CD14-positive monocyte (primary cell): ENCODE results near the gene PLVAP. TPM values are rescaled to one million over a fixed set of nuclear protein-coding genes. Genes with fewer than 3 reads are reported as not detected.

Source experiments
- DNase-seq, 3 donors: peaks; one replicate each; pipeline ENCODE4 v3.0.0-alpha.2; 2011 to 2022
- H2AFZ ChIP-seq: 2 replicates; pipeline ENCODE4 v1.6.0; 2012; ENCODE audit warnings: mild to moderate bottlenecking, low read depth, low read length, inconsistent platforms; ENCODE audit not compliant: insufficient read depth, poor library complexity, severe bottlenecking
- H3K27ac ChIP-seq, 2 donors: 1 replicate in 1 of 2; 2 replicates in 1 of 2; pipeline ENCODE4 v1.5.1; 2012 to 2013; ENCODE audit warnings: low read length in 2 of 2, control low read depth in 1 of 2, inconsistent platforms in 1 of 2, low read depth in 1 of 2, mild to moderate bottlenecking in 1 of 2
- H3K27me3 ChIP-seq, 2 donors: one replicate each; pipeline versions ENCODE4 v1.6.0 to v1.6.1; 2011 to 2013; ENCODE audit warnings: low read length in 2 of 2; ENCODE audit not compliant: control insufficient read depth in 2 of 2, insufficient read depth in 2 of 2
- H3K36me3 ChIP-seq, 2 donors: replicated peaks in 1 of 2; 1 replicate in 1 of 2; 2 replicates in 1 of 2; pipeline versions ENCODE4 v1.5.1 to v1.6.1; 2012 to 2013; ENCODE audit warnings: low read length in 2 of 2, control low read depth in 1 of 2, inconsistent platforms in 1 of 2, mild to moderate bottlenecking in 1 of 2; ENCODE audit not compliant: insufficient read depth in 2 of 2, control insufficient read depth in 1 of 2
- H3K4me1 ChIP-seq, 2 donors: 1 replicate in 1 of 2; 2 replicates in 1 of 2; pipeline versions ENCODE4 v1.5.1 to v1.6.1; 2012 to 2013; ENCODE audit warnings: low read length in 2 of 2, control low read depth in 1 of 2, inconsistent platforms in 1 of 2, mild to moderate bottlenecking in 1 of 2, moderate library complexity in 1 of 2; ENCODE audit not compliant: insufficient read depth in 2 of 2, control insufficient read depth in 1 of 2
- H3K4me2 ChIP-seq: replicated peaks from 2 replicates; pipeline ENCODE3; 2012; ENCODE audit warnings: low read length, moderate library complexity, mild to moderate bottlenecking; ENCODE audit not compliant: poor library complexity, severe bottlenecking; ENCODE audit errors: extremely low read depth
- H3K4me3 ChIP-seq, 3 experiments: fragments of 200-600 bp in 1 of 3; sonication (generic) in 1 of 3; replicated peaks in 1 of 3; 1 replicate in 2 of 3; 2 replicates in 1 of 3; pipeline ENCODE4 v1.5.1; 2011 to 2013; ENCODE audit warnings: low read length in 3 of 3, mild to moderate bottlenecking in 3 of 3, control low read depth in 2 of 3, low read depth in 2 of 3, inconsistent platforms in 1 of 3, moderate library complexity in 1 of 3
- H3K79me2 ChIP-seq: 2 replicates; pipeline ENCODE4 v1.6.0; 2012; ENCODE audit warnings: mild to moderate bottlenecking, control low read depth, inconsistent platforms, low read length, moderate library complexity; ENCODE audit not compliant: insufficient read depth
- H3K9ac ChIP-seq: 2 replicates; pipeline ENCODE4 v1.6.0; 2017; ENCODE audit warnings: low read length, mild to moderate bottlenecking; ENCODE audit not compliant: insufficient read depth, poor library complexity, severe bottlenecking
- H3K9me3 ChIP-seq, 2 donors: replicated peaks in 1 of 2; 1 replicate in 1 of 2; 2 replicates in 1 of 2; pipeline versions ENCODE4 v1.5.1 to v1.6.1; 2012 to 2013; ENCODE audit warnings: low read length in 2 of 2, control low read depth in 1 of 2; ENCODE audit not compliant: control insufficient read depth in 1 of 2, insufficient read depth in 1 of 2
- H4K20me1 ChIP-seq: 2 replicates; pipeline ENCODE4 v1.6.0; 2012; ENCODE audit warnings: mild to moderate bottlenecking, low read length, control low read depth, moderate library complexity; ENCODE audit not compliant: insufficient read depth
- H3K27ac Mint-ChIP-seq, 7 donors: one replicate each; pipeline ENCODE4 v1.8.0; 2020; ENCODE audit warnings: mild to moderate bottlenecking in 7 of 7, mixed read lengths in 7 of 7, moderate library complexity in 6 of 7, inconsistent platforms in 2 of 7
- H3K27me3 Mint-ChIP-seq, 3 donors: one replicate each; pipeline ENCODE4 v1.8.0; 2021 to 2022; ENCODE audit warnings: low read depth in 3 of 3, mild to moderate bottlenecking in 3 of 3, mixed read lengths in 3 of 3, moderate library complexity in 3 of 3, inconsistent platforms in 1 of 3
- H3K36me3 Mint-ChIP-seq, 2 donors: one replicate each; pipeline ENCODE4 v1.8.0; 2020; ENCODE audit warnings: mixed read lengths in 2 of 2, inconsistent platforms in 1 of 2, mild to moderate bottlenecking in 1 of 2
- H3K4me1 Mint-ChIP-seq: one replicate; pipeline ENCODE4 v1.8.0; 2020; ENCODE audit warnings: mild to moderate bottlenecking, mixed read lengths
- H3K4me3 Mint-ChIP-seq, 2 donors: one replicate each; pipeline ENCODE4 v1.8.0; 2020; ENCODE audit warnings: mild to moderate bottlenecking in 2 of 2, mixed read lengths in 2 of 2, moderate library complexity in 1 of 2
- H3K9me3 Mint-ChIP-seq, 7 donors: one replicate each; pipeline ENCODE4 v1.8.0; 2020 to 2022; ENCODE audit warnings: mixed read lengths in 7 of 7, mild to moderate bottlenecking in 6 of 7, moderate library complexity in 6 of 7, inconsistent platforms in 2 of 7
- WGBS: methylation state at CpG from one replicate; pipeline ENCODE4 v1.1.5; 2013; ENCODE audit warnings: missing lambda C conversion rate; ENCODE audit not compliant: insufficient coverage; 5-methylcytosine and 5-hydroxymethylcytosine counted together
- intact Hi-C, 2 donors: fragments of 100-400 bp; cut with micrococcal nuclease; formaldehyde crosslinking; loops; one replicate each; pipeline versions ENCODE4 v1.15.0 to v1.15.1; 2023
- polyA plus RNA-seq, 3 donors: library from polyadenylated mRNA; depleted of rRNA in 1 of 3; unstranded in 2 of 3; stranded (reverse) in 1 of 3; fragments of 300-500 nt in 2 of 3; fragments of >200 nt in 1 of 3; fragmentation: Illumina TruSeq in 2 of 3; gene quantifications; 1 replicate in 2 of 3; 2 replicates in 1 of 3; pipeline ENCODE4 v1.2.3, GENCODE V29; 2012 to 2021
- TF ChIP-seq, protein P1 (sequence below): fragments of 200-600 bp; IDR thresholded peaks from one replicate; pipeline ENCODE4 v1.8.0; 2022; ENCODE audit warnings: antibody characterized with exemption, mild to moderate bottlenecking

PLVAP gene
- polyA plus RNA-seq, 3 donors, result 0.08 to 0.81 TPM; not detected in 1

DNA sequence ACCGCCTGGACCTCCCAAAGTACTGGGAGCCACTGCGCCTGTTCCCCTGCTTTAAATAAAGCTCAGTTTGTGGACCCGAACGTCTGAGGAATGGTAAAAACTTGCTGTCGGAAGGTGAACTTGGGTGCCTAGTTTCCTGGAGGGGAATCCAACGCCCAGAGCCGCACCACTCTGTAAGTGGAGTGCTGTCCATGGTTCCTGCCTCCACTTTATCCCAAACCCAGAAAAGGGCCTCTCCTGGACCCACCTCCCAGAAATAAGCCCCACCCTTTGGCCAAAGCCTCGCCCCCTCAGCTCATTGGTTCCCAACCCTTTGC, 44.8 kb downstream of the PLVAP start:
- H3K4me3 Mint-ChIP-seq, result no peak overlapping the region
- 98% methylated on average over 8 of the region's 8 CpGs for WGBS
- intact Hi-C loops, result no loop called here

DNA sequence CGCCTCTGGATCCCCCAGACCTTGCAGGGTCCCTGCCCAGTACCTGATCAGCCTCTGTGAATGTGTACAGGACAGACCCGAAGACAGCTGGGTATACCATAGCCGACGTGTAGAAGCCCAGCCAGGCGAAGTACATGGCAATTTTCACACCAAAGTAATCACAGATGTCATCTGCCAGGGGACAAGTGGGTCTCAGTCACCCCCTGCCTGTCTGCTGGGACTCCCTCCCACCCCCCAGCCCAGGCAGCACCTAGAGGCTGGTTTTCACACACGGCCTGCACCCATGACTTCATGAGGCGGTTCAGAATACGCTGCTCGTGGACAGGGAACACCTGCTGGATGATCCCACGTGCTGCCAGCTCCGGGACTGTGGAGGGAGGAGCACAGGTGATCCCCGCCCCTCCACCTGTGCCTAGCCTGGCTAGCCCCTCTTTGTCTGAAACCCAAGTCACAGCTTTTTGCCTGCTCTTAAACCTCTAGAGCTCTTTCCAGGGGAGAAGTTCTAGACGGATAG, 46.0 kb downstream of the PLVAP start:
- H3K4me1 ChIP-seq, result peaks cover 37 to 54% of the 10 kb centered on the region in 2 donors
- H3K9me3 Mint-ChIP-seq, result peaks cover 0 to 14% (median 10%) of the 10 kb centered on the region in 7 donors
- intact Hi-C loops, result no loop called here
- TF ChIP-seq, protein P1, sequence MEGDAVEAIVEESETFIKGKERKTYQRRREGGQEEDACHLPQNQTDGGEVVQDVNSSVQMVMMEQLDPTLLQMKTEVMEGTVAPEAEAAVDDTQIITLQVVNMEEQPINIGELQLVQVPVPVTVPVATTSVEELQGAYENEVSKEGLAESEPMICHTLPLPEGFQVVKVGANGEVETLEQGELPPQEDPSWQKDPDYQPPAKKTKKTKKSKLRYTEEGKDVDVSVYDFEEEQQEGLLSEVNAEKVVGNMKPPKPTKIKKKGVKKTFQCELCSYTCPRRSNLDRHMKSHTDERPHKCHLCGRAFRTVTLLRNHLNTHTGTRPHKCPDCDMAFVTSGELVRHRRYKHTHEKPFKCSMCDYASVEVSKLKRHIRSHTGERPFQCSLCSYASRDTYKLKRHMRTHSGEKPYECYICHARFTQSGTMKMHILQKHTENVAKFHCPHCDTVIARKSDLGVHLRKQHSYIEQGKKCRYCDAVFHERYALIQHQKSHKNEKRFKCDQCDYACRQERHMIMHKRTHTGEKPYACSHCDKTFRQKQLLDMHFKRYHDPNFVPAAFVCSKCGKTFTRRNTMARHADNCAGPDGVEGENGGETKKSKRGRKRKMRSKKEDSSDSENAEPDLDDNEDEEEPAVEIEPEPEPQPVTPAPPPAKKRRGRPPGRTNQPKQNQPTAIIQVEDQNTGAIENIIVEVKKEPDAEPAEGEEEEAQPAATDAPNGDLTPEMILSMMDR, result no peak
- peaks cover 27% of the 10 kb centered on the region for H4K20me1 ChIP-seq
- no peak for DNase-seq
- peaks cover 22 to 36% of the 10 kb centered on the region in 2 donors for H3K36me3 Mint-ChIP-seq
- no peak overlapping the region for H3K27ac ChIP-seq
- H2AFZ ChIP-seq, result no peak overlapping the region
- WGBS, result 94% methylated on average over 13 of the region's 13 CpGs
- peaks cover 0 to 12% of the 10 kb centered on the region in 2 donors for H3K9me3 ChIP-seq
- peaks cover 3 to 7% of the 10 kb centered on the region in 2 donors for H3K36me3 ChIP-seq
- peaks cover 11 to 28% of the 10 kb centered on the region in 2 donors for H3K27me3 ChIP-seq
- H3K27me3 Mint-ChIP-seq, result peaks cover 23 to 40% (median 24%) of the 10 kb centered on the region in 3 donors
- peak overlapping the region in 2 of 7 donors; percentile 53 to 68 for H3K27ac Mint-ChIP-seq
- no peak overlapping the region for H3K4me3 ChIP-seq
- H3K4me1 Mint-ChIP-seq, result peaks cover 31% of the 10 kb centered on the region
- H3K4me3 Mint-ChIP-seq, result peak overlapping the region in 1 of 2 donors; percentile 64
- H3K79me2 ChIP-seq, result peaks cover 10% of the 10 kb centered on the region
- H3K9ac ChIP-seq, result no peak overlapping the region
- H3K4me2 ChIP-seq, result no peak overlapping the region

More for the DNA sequence above, 44.8 kb downstream of the PLVAP start:
- Mint-ChIP-seq H3K27me3 (peaks cover 23 to 38% (median 24%) of the 10 kb centered on the region in 3 donors), H3K36me3 (peaks cover 22 to 35% of the 10 kb centered on the region in 2 donors), H3K27ac (no peak overlapping the region), H3K4me1 (peaks cover 41% of the 10 kb centered on the region), H3K9me3 (peaks cover 0 to 14% (median 10%) of the 10 kb centered on the region in 7 donors)
- H3K4me3 ChIP-seq, result no peak overlapping the region
- peaks cover 0 to 3% of the 10 kb centered on the region in 2 donors for H3K36me3 ChIP-seq
- H3K4me2 ChIP-seq, result no peak overlapping the region
- no peak overlapping the region for H3K9ac ChIP-seq
- H3K4me1 ChIP-seq, result peaks cover 45 to 61% of the 10 kb centered on the region in 2 donors
- H3K27me3 ChIP-seq, result peaks cover 11 to 28% of the 10 kb centered on the region in 2 donors
- TF ChIP-seq, protein P1, result no peak
- H3K9me3 ChIP-seq, result peaks cover 0 to 12% of the 10 kb centered on the region in 2 donors
- H3K79me2 ChIP-seq, result peaks cover 10% of the 10 kb centered on the region
- H3K27ac ChIP-seq, result no peak overlapping the region
- DNase-seq, result no peak
- H2AFZ ChIP-seq, result no peak overlapping the region
- H4K20me1 ChIP-seq, result peaks cover 27% of the 10 kb centered on the region
